GM19467 (cell line): Measurements from ENCODE around the gene TBK1.
"Not testable (repeated sequence)": the region's sequence is repeated elsewhere in the genome, so short reads cannot be mapped to it uniquely, and the experiment has no call there.

Experiments used
- ATAC-seq: cut with Tn5 transposase; IDR thresholded peaks from one replicate; pipeline ENCODE4 v1.9.1; 2021; ENCODE audit warnings: mild to moderate bottlenecking, moderate library complexity; ENCODE audit not compliant: unreplicated experiment

Gene TBK1

GRCh38 chr12:64538121-64538520 is 86.2 kb downstream of the TBK1 start:
- no peak for ATAC-seq

GRCh38 chr12:64542409-64543047 is 90.6 kb downstream of the TBK1 start:
- ATAC-seq: not testable (repeated sequence)

GRCh38 chr12:64544371-64545080 is 92.6 kb downstream of the TBK1 start:
- ATAC-seq: no peak

- ATAC-seq: no peak
These were observed 93.1 kb downstream of the TBK1 start for GRCh38 chr12:64545081-64545382.

- no peak for ATAC-seq
These were observed 97.2 kb downstream of the TBK1 start for GRCh38 chr12:64549108-64549507.

- no peak for ATAC-seq
These were observed 98.8 kb downstream of the TBK1 start for GRCh38 chr12:64550755-64551154.

- no peak for ATAC-seq
These were observed 99.8 kb downstream of the TBK1 start for GRCh38 chr12:64551676-64552075.
